SIG-M5 treated with dmso at 0.1 percent for 504 hours (cell line): Measurements from ENCODE around the gene ARHGAP26.

Source experiments
- DNase-seq: peaks from one replicate; lab custom pipeline; 2025; ENCODE audit not compliant: unreplicated experiment; lab: John Stamatoyannopoulos, UW

Gene ARHGAP26, protein sequence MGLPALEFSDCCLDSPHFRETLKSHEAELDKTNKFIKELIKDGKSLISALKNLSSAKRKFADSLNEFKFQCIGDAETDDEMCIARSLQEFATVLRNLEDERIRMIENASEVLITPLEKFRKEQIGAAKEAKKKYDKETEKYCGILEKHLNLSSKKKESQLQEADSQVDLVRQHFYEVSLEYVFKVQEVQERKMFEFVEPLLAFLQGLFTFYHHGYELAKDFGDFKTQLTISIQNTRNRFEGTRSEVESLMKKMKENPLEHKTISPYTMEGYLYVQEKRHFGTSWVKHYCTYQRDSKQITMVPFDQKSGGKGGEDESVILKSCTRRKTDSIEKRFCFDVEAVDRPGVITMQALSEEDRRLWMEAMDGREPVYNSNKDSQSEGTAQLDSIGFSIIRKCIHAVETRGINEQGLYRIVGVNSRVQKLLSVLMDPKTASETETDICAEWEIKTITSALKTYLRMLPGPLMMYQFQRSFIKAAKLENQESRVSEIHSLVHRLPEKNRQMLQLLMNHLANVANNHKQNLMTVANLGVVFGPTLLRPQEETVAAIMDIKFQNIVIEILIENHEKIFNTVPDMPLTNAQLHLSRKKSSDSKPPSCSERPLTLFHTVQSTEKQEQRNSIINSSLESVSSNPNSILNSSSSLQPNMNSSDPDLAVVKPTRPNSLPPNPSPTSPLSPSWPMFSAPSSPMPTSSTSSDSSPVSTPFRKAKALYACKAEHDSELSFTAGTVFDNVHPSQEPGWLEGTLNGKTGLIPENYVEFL

GRCh38 chr5:142769793-142770649 is at the start of gene ARHGAP26:
ARHGAP26 (plus strand) TSS chr5:142770377; CDS start chr5:142770762, 385 bp downstream.
- peak; percentile 97 for DNase-seq

DNA sequence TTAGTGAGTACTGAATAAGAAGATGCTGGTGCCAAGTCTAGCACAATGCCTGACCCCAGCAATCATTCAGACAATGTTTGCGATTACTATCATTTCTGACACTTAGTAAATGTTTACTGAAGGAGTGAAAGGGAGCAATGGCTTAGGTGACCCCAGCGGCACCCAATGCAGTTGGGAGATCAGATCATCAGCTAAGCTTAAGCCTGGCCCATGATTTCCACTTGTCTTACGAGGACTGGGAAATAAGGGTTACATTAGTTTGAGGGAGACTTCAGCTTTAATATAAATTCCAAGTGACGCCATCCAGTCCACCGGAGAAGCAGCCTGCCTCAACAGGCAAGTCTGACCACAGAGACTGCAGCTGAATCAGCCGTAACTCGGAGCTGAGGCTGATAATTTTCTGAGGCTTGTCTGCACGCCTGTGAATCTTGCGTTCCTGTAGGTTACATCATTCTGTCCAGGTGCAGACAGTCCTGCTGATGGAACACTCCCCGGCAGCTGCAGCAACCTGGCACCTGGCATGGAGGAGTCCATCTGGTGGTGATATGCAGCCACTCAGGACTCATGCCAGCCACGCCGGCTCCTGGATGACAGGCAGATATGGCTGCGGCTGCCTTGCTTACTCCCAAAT is 49.4 kb upstream of the ARHGAP26 start:
- peak; percentile 51 for DNase-seq

- DNase-seq: no peak
These were observed 48.0 kb upstream of the ARHGAP26 start for GRCh38 chr5:142722146-142722545.

GRCh38 chr5:142722896-142723295 is 47.3 kb upstream of the ARHGAP26 start:
- DNase-seq: no peak

- DNase-seq: no peak
These were observed 45.4 kb upstream of the ARHGAP26 start for GRCh38 chr5:142724821-142725220.

- DNase-seq: no peak
These were observed 44.7 kb upstream of the ARHGAP26 start for GRCh38 chr5:142725231-142726187.

- DNase-seq: peak; percentile 91
These were observed 43.9 kb upstream of the ARHGAP26 start for GRCh38 chr5:142726188-142726731.

- no peak for DNase-seq
These were observed 42.5 kb upstream of the ARHGAP26 start for GRCh38 chr5:142727735-142728047.

GRCh38 chr5:142735323-142736246 is 34.6 kb upstream of the ARHGAP26 start:
- no peak for DNase-seq

DNA sequence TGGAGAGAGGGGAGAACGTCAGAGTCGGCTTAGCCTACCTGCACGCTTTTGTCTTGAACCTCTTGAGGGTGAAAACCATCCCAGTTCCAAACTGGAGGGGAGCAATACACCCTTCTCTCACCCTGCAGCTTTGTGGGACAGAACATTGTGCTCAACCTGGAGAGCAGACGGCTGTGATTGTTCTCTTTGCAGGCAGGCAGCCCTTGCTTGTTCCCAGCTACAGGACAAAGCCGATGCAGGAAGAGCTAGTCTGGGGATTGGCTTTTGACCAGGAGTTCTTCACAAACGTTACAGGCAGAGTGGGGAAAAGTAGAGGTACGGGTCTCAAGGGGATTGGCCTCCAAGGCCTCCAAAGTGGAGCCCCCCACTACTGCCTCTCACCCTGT is 33.9 kb upstream of the ARHGAP26 start:
- no peak for DNase-seq

GRCh38 chr5:142737179-142737578 is 33.0 kb upstream of the ARHGAP26 start:
- DNase-seq: peak; percentile 72

DNA sequence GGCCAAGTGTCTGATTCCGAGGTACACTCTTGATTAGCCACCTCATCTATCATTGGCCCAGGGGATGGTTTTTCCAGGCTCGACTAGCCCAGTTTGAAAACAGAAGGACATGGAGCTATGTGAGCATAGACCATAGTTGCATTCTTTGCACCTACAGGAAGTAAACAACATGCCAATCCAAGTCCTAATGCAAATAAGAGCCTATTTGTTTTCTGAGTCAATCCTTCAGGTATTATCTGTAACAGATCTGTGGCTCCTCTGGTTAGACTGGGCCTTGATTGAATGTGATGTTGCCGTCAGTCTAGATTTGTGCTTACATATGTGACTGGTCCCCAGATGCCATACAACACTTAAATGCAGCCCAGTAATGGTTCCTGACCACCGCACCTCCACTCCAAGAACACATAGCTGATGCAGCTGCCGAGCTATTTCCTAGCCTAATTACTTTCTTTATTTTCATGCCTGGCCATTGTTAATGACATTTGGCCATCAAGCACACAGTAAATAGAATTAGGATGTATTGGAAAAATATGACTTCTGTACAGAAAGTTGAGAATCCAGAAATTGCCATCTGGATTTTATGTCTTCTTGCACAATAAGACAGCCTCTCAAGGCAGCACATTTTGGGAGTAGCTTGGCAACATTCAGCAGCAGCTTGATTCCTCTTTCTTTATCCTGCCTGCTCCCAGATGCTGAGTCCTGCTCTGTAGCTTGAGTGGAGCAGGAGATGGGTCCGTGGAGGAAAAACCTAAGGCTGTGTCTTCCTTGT is 29.5 kb upstream of the ARHGAP26 start:
- DNase-seq: peak; percentile 44

- DNase-seq: no peak
These were observed 26.4 kb upstream of the ARHGAP26 start for GRCh38 chr5:142743592-142744441.

DNA sequence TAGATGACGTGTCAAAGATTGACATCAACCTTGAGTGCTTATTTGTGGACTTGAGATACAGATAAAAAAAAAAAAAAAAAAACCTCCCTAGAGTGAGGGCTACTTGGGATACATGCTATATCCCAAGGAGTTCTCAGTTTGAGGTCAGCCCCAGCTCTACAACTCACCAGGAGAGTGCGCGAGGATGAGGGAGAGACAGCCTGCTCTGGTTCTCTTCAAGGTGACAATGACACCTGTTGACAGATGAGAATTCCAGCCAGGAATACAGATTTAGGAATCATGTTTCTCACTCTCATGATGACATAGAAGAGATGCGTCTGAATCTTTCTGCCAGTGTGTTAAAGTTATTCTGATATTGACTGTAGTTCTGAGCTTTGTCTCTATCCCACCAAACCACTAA is 24.9 kb upstream of the ARHGAP26 start:
- DNase-seq: no peak

DNA sequence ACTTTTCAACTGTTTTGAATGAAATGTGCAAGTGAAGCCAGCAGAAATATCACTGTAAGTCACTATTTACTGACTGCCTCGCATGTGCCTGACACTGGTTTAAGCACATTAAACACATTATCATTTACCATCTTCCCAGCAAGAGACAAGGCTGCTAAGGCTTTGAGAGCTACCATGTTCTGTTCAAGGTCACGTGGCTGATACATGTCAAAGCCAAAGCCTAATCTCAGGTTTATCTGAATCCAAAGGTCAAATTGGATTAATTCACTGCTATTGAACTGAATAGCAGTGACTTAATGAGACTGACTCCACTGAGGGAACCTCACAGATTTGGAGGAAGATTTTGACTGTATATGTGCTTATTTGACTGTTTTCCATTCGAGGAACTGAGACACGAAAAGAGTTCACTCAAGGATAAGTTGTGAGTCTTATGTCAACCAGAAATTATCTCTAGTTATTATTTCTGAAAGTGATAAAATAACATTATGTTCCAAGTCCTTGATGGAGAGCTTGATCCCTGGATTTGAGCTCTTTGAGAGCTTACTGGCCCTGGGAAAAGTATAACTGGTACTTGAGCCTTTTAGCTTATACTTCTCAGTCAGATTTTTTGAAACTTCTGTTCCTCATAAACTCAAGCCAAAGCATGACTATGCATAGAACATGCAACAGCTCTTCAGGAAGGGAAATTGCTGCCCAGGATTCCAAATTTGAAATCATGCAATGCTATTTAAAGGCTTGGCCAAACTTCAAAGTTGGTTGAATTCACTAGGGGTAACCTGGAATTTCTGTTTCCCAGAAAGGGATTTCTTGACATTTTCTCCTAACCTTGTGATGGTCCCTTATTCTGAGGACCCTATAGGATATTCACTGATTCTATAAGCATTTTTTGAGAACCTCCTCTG is 23.4 kb upstream of the ARHGAP26 start:
- DNase-seq: no peak

DNA sequence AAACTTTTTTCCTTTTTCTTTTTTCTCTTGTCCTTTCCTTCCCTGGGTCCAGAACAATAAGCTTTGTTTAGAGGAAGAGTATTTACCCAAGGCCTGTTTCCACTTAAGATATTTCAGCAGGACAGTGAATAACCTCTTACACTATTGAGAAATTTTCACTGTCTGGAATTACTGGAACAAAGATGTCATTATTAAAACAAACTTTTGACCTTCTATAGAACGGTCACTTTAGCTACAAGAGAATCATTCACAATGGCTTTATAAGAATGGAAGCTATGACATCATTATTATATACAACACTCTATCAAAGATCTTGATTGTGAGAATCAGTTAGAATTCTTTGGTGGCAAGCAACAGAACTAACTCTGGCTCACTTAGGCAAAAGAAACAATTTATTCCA is 22.0 kb upstream of the ARHGAP26 start:
- DNase-seq: no peak
